ENCODE results near the gene RASSF7.
A peak's percentile ranks its signal among the peaks of the same experiment; 100 is the strongest.

RASSF7 gene

DNA sequence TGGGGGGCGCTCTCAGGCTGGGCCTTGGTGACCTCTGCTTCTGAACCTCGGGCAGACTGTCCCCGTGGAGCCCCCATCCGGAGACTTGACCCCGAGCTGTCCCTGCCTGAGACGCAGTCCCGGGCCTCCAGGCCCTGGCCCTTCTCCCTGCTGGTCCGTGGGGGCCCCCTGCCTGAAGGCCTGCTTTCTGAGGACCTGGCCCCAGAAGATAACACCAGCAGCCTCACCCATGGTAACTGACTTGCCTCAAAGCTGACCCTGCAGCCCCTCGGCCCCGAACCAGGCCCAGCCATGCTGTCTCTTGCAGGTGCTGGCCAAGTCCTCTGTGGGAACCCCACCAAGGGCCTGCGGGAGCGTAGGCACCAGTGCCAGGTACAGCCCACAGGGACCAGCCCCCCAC is 9.2 kb upstream of the RASSF7 start:
- DNase-seq (ENCODE audit: low read depth), result no peak

DNA sequence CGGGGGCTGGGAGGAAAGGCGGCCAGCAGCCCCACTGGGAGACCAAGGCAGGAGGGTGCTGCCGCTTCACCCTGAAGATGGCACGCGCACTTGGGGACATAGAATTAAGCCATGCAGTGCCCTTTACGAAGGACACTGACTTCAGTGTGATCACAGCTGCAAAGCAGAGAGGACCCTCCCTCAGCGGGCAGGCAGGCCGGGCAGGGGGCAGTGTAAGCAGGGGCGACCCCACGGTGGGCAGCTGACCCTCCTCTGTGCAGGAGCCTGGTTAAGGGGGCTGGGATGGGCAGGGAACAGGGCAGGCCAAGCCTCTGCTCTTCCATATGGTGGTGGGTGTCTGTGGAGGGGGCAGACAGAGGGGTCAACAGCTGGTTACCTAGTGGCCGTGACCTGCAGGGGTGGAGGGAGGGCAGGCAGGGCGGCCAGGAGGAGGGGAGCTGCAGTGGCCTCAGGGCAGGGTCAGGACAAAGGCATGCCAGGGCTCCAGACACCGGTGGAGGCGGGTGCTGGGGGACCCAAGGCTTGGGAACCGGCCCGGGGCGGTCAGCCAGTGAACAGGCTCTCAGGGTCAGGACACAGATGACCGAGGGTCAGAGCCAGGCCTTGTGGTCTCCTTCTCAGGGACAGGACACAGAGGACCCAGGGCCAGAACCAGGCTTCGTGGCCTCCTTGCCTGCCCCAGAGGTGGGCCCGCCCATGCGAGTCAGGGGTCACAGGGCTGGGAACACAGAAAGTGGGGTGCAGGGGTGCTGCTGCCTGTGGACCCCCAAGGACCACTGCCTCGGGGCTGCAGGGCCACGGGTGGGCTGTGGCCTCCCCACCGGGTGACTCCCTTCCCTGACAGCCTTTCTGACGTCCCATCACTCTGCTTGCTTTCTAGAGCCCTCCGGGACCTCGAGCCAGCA is 7.4 kb upstream of the RASSF7 start:
- no peak for DNase-seq (ENCODE audit: low read depth)

DNA sequence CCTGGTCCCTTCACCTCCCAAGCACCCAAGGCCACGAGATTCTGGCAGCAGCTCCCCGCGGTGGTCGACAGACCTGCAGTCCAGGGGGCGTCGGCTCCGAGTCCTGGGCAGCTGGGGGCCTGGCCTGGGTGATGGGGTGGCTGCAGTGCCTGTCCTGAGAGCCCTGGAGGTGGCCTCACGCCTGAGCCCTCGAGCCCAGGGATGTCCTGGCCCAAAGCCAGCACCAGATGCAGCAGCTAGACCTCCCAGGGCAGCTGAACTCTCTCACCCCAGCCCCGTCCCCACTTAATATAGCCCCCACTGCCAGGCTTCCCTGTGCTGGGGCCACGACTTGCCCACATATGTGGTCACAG is 6.8 kb upstream of the RASSF7 start:
- no peak for DNase-seq (ENCODE audit: low read depth)

DNA sequence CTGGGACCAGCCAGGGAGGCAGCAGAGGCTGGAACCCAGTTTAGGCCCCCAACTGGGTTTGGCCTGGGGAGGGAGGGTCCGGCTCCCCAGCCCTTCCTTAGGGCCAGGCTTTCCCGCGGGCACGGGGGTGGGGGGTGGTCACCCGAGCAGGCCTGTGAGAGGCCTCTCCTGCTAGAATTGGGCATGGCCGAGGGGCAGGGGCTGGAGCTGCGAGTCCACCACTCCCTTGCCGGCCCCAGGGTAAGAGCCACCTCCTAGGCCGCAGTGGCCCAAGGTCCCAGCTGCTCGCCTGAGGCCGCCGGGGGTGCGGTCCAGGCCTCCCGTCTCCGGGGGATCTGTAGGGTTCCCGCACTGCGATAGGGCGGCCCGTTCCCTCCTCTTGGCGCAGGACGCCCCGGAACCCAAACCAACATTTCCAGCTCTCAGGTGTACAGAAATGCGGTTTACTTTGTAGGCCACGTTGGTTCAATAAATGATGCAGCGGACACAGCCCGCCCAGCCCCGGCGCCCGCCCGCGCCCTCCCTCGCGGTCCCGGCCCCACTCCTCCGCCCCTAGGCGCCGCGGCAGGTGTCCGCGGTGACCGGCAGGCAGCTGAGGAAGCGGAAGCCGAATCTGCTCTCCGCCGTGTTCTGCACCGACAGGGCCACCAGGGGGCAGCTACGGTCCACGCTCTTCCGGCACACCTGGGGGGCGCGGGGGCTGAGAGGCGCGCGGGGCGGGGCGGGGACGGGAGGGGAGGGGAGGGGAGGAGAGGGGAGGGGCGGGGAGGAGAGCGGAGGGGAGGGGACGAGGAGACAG is 6.1 kb upstream of the RASSF7 start:
- DNase-seq (ENCODE audit: low read depth), result peak; percentile 69

DNA sequence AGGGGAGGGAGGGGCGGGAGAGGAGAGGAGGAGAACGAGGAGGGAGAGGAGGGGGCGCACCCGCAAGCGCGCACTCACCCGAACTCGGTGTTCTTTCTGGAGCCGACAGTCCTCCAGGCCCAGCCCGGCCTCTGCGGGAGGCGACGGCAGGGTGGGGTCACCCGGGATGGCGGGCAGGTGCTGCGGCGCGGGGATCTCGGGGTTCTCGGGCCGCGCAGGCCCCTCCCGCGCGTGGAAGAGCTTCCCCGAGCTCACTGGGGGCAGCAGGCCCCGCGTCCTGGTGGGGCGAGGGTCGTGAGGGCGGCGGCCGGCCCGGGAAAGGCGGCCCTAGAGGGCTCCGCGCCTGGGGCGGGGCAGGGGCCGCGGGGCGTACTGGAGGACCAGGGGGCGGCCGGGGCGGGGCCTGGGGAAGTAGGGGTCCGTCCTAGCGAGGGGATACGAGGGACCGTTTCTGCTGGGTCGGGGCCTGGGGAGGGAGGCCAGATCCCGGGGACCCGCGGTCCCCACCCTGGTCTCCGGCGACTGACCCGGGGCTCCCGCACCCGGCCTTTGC is 5.5 kb upstream of the RASSF7 start:
- DNase-seq (ENCODE audit: low read depth), result no peak

DNA sequence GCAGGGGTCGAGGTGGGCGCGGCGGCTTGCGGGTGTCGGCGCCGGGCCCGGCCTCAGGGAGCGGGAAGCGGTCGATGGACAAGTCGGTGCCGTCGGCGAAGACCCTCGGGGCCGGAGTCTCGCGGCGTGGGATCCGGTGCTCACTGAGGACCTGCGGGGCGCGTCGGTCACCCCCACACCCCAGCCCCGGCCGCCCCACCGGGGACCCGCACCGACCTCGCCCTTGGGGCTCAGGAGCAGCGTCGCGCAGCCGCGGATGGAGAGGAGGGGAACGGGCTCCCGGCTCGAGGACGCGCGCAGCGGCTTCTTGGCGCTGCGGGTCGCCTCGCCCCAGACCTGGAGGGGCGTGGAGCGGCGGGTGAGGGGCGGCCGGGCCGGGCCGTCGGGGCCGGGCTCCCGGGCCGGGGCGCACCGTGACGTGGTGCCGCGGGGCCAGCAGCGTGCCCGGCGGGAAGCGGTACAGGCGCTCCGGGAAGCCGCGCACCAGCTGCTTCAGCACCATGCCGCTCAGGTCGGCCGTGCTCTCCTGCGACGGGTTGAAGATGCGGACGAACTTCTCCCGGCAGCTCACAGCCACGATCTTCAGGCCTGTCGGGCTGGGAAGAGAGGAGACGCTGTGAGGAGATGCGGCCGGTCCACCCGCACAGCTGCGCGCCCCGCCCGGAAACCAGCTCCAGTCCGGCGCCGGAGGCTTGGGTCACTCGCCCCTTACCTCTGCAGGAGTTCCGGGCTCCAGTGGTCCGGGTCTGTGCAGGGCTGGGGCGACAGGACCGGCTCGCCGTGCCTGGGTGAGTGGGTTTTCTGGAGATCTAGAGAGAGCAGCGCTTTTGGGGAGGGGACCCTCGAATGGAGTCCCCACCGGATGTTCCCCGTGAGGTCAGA is 4.7 kb upstream of the RASSF7 start:
- no peak for DNase-seq (ENCODE audit: low read depth)

DNA sequence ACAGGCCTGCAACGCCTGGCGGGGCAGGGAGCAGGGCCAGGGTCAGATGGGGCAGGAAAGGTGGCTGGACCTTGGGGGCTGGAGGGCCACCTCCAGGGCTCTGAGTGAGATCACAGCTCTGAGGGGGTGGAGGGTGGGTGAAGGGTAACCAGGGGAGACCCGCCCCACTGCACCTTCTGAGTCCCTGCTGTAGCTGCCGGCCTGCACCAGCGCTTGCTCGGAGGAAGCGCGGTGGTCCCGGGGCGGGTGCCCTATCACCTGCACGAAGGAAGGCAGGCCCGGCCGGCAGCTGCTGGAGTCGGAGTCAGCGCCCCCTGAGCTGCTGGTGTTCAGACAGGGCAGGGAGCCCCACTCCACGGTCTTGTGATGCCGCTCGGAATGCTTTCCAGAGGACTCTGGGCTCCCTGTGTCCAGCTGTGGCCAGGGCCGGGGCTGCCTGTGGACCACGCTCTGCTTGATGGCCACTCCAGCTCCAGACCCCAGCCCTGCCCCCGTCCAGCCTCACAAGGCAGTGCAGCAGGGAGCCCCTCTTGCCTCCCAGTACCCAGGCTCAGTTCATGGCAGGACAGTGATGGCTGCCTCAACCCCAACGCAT is 4.0 kb upstream of the RASSF7 start:
- DNase-seq (ENCODE audit: low read depth), result no peak

DNA sequence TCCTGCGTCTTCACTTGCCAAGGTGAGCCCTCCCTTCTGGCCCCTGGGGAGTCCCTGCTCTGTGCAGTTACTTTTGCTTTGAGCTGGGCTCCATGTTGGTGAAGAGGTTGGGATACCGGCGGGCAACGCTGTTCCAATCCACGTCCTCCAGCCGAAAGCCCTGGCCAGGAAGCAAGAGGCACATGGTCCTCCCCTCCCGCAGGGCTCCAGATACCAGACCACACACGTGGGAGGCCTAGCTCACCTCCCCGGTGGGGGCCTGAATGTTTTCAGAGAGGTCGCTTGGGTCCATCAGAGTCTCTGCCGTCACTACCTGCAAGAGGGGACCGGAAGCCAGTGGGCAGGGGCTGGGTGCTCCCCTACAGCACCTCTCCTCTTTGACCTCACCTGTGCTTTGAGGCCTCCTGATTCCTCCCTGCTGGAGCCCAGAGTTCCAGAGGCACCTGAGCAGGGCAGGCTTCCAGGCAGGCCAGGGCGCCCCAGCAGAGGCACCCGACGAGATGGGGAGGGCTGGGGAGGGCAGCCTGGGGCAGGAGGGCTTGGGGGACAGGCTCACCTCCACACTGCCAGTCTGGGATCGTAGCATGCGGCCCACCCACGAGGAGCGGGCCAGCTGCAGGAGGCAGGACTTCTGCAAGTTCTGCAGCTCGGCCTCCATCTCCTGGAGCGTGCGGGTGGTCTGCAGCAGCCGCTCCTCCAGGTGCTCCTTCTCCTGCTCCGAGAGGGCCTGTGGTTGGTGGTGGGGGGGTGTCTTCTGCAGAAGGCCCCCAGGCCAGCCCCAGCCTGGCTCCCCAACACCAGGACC is 3.2 kb upstream of the RASSF7 start:
- no peak for DNase-seq (ENCODE audit: low read depth)

DNA sequence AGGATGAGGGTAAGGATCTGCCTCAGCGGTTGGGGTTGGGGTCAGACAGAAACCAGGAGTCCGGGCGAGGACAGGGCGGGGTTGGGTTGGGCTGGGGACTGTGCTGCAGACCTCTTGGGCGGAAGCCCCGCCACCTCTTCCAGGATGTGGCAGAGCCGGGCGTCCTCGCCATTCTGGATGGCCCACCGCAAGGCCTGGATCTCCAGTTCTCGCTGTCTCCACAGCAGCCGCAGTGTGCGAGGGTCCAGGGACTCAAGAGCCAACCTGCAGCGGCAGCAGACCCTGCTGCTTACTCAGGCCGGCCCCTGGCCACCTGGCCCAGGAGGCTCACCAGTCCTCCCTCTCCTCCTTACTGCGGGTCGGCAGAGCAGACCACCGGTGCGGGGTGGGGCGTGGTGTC is 2.3 kb upstream of the RASSF7 start:
- no peak for DNase-seq (ENCODE audit: low read depth)

DNA sequence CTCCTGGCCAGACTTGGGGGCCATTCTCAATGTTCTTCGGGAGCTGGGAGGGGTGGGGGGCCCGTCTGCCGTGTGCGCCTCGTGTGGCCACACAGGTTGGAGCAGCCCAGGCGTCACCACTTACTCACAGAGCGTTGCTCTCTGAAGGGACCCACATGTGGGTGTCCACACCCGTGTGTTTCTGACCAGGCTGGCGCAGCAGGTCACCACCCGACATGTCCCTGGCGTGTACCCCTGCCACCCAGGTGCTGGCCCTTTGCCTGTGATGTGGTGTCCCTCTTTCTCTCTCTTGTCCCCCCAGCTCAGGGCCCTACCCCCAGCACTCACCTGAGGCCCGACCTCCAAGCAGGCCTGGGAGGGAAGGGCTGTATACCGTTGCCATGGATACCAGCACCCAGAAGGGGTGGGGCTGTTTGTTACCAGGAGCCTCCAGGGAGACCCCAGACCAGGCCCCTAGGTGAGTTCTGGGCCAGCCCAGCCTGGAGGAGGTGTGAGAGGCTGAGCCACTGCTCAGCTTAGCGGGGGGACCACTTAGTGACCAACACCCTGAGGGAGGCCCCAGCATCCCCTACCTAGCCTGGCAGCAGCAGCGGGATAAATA is 1.6 kb upstream of the RASSF7 start:
- DNase-seq (ENCODE audit: low read depth), result no peak

DNA sequence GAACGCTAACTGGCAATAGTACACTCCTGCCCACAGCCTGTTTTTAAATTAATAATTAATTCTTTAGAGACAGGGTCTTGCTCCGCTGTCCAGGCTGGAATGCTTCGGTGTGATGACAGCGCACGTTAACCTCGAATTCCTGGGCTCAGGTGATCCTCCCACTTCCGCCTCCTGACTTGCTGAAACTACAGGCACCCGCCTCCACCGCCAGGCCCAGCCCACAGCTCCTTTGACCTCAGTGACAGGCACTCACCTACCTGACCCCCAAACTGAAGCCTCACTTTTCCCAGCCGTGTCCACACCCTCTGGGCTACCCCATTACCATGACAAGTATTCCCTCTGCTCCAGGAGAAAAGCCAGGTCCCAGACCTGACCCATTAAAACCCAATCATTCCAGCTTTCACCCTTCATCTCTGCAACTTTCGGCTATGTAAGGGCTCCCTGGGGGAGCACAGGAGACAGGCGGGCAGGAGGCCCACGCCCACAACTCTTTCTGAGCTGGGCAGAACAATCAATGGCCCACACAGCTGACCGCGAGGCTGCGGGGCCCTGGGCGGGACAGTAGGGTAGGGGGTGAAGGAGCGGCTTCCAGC is 962 bp upstream of the RASSF7 start:
- no peak for DNase-seq (ENCODE audit: low read depth)

DNA sequence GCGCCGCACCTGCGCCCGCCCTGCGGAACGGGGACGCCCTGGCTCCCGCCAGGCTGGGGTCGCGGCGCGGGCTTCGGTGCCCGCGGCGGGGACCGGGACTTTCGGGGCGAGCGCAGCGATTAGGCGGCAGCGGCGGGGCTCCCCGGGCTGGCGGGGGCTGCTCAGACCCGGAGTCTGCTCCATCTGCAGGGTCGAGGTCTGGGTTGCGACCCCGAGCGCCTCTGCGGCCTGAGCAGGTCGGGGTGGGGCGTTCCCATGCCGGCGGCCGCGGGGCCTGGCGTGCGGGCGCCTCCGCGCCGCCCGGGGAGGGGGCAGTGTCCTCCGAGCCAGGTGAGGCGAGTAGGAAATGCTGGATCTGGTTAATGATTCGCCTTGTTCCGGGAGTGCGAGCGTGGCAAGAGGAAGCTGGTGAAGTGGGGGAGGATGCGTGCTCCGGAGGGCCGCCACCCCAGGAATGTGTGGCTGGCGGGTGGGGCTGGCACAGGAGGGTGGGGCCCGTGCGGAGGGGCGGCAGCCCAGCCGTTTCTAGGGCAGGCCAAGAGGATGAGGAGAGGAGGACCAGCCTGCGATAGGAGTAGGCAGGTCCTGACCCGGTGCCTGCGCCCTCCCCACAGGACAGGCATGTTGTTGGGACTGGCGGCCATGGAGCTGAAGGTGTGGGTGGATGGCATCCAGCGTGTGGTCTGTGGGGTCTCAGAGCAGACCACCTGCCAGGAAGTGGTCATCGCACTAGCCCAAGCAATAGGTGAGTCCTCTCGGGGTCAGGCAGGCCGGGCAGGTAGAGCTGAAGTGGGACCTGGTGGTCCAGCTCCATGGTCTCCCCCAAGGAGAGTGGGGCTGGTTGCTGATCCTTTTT is 606 bp downstream of the RASSF7 start:
- DNase-seq (ENCODE audit: low read depth), result no peak

DNA sequence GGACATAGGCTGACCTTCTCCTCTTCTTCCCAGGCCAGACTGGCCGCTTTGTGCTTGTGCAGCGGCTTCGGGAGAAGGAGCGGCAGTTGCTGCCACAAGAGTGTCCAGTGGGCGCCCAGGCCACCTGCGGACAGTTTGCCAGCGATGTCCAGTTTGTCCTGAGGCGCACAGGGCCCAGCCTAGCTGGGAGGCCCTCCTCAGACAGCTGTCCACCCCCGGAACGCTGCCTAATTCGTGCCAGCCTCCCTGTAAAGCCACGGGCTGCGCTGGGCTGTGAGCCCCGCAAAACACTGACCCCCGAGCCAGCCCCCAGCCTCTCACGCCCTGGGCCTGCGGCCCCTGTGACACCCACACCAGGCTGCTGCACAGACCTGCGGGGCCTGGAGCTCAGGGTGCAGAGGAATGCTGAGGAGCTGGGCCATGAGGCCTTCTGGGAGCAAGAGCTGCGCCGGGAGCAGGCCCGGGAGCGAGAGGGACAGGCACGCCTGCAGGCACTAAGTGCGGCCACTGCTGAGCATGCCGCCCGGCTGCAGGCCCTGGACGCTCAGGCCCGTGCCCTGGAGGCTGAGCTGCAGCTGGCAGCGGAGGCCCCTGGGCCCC is 1.4 kb downstream of the RASSF7 start:
- no peak for DNase-seq (ENCODE audit: low read depth)

DNA sequence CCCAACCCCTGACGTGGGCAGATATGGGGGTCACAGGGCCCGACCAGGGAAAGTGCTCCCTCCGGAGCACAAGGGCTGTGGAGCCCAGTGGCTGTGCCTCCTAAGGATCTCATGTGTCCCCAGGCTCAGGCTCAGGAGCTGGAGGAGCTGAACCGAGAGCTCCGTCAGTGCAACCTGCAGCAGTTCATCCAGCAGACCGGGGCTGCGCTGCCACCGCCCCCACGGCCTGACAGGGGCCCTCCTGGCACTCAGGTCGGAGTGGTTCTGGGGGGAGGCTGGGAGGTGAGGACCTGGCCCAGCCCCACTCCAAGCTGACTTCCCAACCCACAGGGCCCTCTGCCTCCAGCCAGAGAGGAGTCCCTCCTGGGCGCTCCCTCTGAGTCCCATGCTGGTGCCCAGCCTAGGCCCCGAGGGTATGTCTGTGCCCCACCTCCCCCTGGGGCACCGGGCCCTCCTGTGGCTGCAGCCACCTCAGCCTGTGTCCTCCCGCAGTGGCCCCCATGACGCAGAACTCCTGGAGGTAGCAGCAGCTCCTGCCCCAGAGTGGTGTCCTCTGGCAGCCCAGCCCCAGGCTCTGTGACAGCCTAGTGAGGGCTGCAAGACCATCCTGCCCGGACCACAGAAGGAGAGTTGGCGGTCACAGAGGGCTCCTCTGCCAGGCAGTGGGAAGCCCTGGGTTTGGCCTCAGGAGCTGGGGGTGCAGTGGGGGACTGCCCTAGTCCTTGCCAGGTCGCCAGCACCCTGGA is 2.5 kb downstream of the RASSF7 start:
- no peak for DNase-seq (ENCODE audit: low read depth)

DNA sequence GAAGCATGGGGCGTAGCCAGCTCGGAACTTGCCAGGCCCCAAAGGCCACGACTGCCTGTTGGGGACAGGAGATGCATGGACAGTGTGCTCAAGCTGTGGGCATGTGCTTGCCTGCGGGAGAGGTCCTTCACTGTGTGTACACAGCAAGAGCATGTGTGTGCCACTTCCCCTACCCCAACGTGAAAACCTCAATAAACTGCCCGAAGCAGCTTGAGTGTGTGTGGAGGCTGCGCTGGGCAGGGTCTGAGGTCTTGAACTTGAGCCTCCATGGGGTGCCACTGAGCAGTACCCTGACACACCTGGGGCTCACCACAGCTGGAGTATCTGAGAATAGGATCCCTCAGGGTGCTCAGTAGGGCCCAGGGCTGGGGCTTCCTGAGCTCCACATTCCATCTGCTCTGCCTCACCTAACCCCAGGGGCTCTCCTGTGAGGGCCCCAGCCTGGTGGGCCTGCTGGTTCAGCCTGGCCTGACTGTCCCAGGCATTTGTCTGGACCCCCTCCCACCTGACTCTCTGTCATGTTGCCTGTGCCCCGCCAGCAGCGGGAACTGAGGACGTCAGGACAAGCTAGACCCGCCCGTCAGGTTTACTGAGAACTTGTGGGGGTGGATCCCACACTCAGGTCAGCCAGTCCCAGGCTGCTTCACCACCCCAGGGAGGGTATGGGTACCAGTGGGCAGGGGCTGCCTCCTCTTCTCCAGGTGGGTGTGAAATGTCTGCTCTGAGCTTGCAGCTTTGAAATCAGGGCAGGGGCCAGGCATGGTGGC is 3.2 kb downstream of the RASSF7 start:
- DNase-seq (ENCODE audit: low read depth), result no peak

DNA sequence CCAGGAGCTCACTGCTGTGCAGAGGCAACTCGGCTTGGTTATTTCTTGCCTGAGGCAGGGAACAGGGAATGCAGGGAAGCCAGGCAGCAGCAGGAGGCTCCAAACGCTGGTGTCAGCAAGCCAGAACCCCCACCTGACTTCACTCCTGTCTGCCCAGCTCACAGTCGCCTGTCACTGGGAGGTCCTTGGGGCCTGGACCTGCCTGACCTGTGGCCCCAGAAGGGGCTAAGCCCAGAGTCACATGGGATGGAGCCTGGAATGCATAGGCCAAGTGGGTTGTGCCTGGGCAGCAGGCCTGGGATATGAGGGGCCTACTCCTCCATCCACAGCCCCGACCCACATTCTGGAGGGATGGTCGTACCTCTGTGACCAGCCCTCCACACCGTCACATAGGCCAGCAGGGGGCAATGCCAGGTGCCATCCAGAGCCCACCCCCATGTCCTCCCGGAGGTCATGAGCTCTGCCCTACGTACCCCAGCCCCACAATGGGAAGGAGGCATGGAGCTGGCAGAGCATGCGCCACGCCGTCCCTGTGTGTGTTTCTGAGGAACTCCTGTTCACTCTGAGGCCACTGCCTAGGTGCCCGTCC is 5.2 kb downstream of the RASSF7 start:
- DNase-seq (ENCODE audit: low read depth), result no peak

All from T-helper 22 cell (primary cell).